Smooth muscle cell (in vitro differentiated cells): ENCODE data around the gene DZANK1. TPM values are rescaled to one million over a fixed set of nuclear protein-coding genes. Genes with fewer than 3 reads are reported as not detected.
"Not testable (repeated sequence)": the region's sequence is repeated elsewhere in the genome, so short reads cannot be mapped to it uniquely, and the experiment has no call there.

ENCODE experiments used
- DNase-seq: peaks from one replicate; lab custom pipeline; 2025; ENCODE audit not compliant: unreplicated experiment; lab: John Stamatoyannopoulos, UW
- H2AFZ ChIP-seq: fragments of 200-600 bp; sonication (generic); 2 replicates; pipeline ENCODE4 v1.6.0; 2016; ENCODE audit warnings: antibody characterized with exemption, low read depth, mild to moderate bottlenecking
- H3F3A ChIP-seq: fragments of 200-600 bp; sonication (generic); 2 replicates; pipeline ENCODE4 v1.6.0; 2017; ENCODE audit warnings: antibody characterized with exemption, low read depth
- H3K27ac ChIP-seq: fragments of 200-600 bp; sonication (generic); 2 replicates; pipeline ENCODE4 v1.5.1; 2016; ENCODE audit warnings: low read depth, mild to moderate bottlenecking
- H3K27me3 ChIP-seq: fragments of 200-600 bp; sonication (generic); 2 replicates; pipeline ENCODE4 v1.6.1; 2016; ENCODE audit warnings: low read depth, mild to moderate bottlenecking
- H3K36me3 ChIP-seq: fragments of 200-600 bp; sonication (generic); 2 replicates; pipeline ENCODE4 v1.5.1; 2016; ENCODE audit warnings: low read depth
- H3K4me1 ChIP-seq: fragments of 200-600 bp; sonication (generic); 2 replicates; pipeline ENCODE4 v1.5.1; 2016; ENCODE audit warnings: low read depth
- H3K4me2 ChIP-seq: fragments of 200-600 bp; sonication (generic); 2 replicates; pipeline ENCODE4 v1.6.0; 2016; ENCODE audit warnings: mild to moderate bottlenecking
- H3K4me3 ChIP-seq: fragments of 200-600 bp; sonication (generic); 2 replicates; pipeline ENCODE4 v1.5.1; 2016; ENCODE audit warnings: mild to moderate bottlenecking
- H3K79me2 ChIP-seq: fragments of 200-600 bp; sonication (generic); 2 replicates; pipeline ENCODE4 v1.6.0; 2016; ENCODE audit warnings: low read depth, mild to moderate bottlenecking
- H3K9ac ChIP-seq: fragments of 200-600 bp; sonication (generic); 2 replicates; pipeline ENCODE4 v1.6.0; 2016; ENCODE audit warnings: low read depth
- H3K9me3 ChIP-seq: fragments of 200-600 bp; sonication (generic); replicated peaks from 2 replicates; pipeline ENCODE4 v1.5.1; 2016; ENCODE audit warnings: low read depth
- H4K20me1 ChIP-seq: fragments of 200-600 bp; sonication (generic); 2 replicates; pipeline ENCODE4 v1.6.0; 2016; ENCODE audit warnings: low read depth
- CTCF ChIP-seq: fragments of 200-600 bp; sonication (generic); IDR thresholded peaks from 2 replicates; pipeline ENCODE4 v1.5.1; 2017; ENCODE audit warnings: borderline replicate concordance, mild to moderate bottlenecking, antibody characterized with exemption; ENCODE audit not compliant: insufficient read depth, poor library complexity, severe bottlenecking
- WGBS: methylation state at CpG from one replicate; pipeline ENCODE4 v1.1.7; 2016; ENCODE audit warnings: low lambda C conversion rate; 5-methylcytosine and 5-hydroxymethylcytosine counted together
- polyA plus RNA-seq: library from polyadenylated mRNA; unstranded; fragments of >200 nt; fragmentation: Nextera tagmentation; extraction: Ambion mirVana; gene quantifications from 2 replicates; pipeline ENCODE4 v1.2.1, GENCODE V29; 2016
- total RNA-seq: library from RNA; depleted of rRNA; stranded (reverse); fragments of >200 nt; gene quantifications from 2 replicates; pipeline ENCODE4 v1.2.3, GENCODE V29; 2014

DZANK1 gene
- total and polyA plus RNA-seq, 2 experiments from 2014 or later, result 2.5 to 2.9 TPM

- Histone ChIP-seq H4K20me1 (no peaks in the 10 kb centered on the region), H2AFZ (no peak overlapping the region), H3K36me3 (no peaks in the 10 kb centered on the region), H3K27me3 (no peaks in the 10 kb centered on the region), H3K9ac (no peak overlapping the region), H3K79me2 (peaks cover 17% of the 10 kb centered on the region), H3K4me1 (peaks cover 8% of the 10 kb centered on the region), H3K4me3 (no peak overlapping the region), H3K27ac (no peak overlapping the region), H3K9me3 (no peaks in the 10 kb centered on the region), H3K4me2 (no peak overlapping the region), H3F3A (no peaks in the 10 kb centered on the region)
- TF ChIP-seq CTCF, result no peak
- DNase-seq, result no peak
- 96% methylated on average over 31 of the region's 31 CpGs for WGBS
These were observed 37.7 kb upstream of the DZANK1 start for GRCh38 chr20:18504479-18505060.

- not testable (repeated sequence) for H3K27me3 ChIP-seq, H3K4me2 ChIP-seq, H3K4me1 ChIP-seq, H3F3A ChIP-seq, H3K79me2 ChIP-seq, H4K20me1 ChIP-seq, DNase-seq, H3K9me3 ChIP-seq, H2AFZ ChIP-seq, H3K36me3 ChIP-seq, H3K4me3 ChIP-seq, H3K9ac ChIP-seq, H3K27ac ChIP-seq
- WGBS, result 89% methylated on average over 1 of the region's 1 CpG
These were observed 34.8 kb upstream of the DZANK1 start for GRCh38 chr20:18501672-18502071.

GRCh38 chr20:18497603-18498002 is 30.8 kb upstream of the DZANK1 start:
- peaks cover 8% of the 10 kb centered on the region for H3K79me2 ChIP-seq
- H3K4me1 ChIP-seq, result peaks cover 16% of the 10 kb centered on the region
- peak overlapping the region; percentile 73 for H3K9ac ChIP-seq
- TF ChIP-seq CTCF, result no peak
- H3K4me2 ChIP-seq, result peak overlapping the region; percentile 92
- H2AFZ ChIP-seq, result peak overlapping the region; percentile 99
- H3F3A ChIP-seq, result no peaks in the 10 kb centered on the region
- 97% methylated on average over 3 of the region's 3 CpGs for WGBS
- H3K27me3 ChIP-seq, result no peaks in the 10 kb centered on the region
- no peak overlapping the region for H3K27ac ChIP-seq
- H3K4me3 ChIP-seq, result peak overlapping the region; percentile 98
- no peaks in the 10 kb centered on the region for H3K36me3 ChIP-seq
- no peaks in the 10 kb centered on the region for H4K20me1 ChIP-seq
- no peak for DNase-seq
- no peaks in the 10 kb centered on the region for H3K9me3 ChIP-seq

GRCh38 chr20:18496740-18497592 is 30.1 kb upstream of the DZANK1 start, which contains the start of gene RBBP9:
TSS of gene RBBP9 (minus strand) at chr20:18497225. CDS start at chr20:18497167, 58 bp downstream.
- Histone ChIP-seq H3K79me2 (peaks cover 8% of the 10 kb centered on the region), H3K27ac (no peak within 1 kb of the TSS), H3F3A (no peaks in the 10 kb centered on the region), H4K20me1 (no peaks in the 10 kb centered on the region), H3K36me3 (no peaks in the 10 kb centered on the region), H3K4me2 (peak within 1 kb of the TSS; percentile 92), H3K4me3 (peak within 1 kb of the TSS; percentile 98), H3K4me1 (peaks cover 16% of the 10 kb centered on the region), H3K9me3 (no peaks in the 10 kb centered on the region), H3K27me3 (no peaks in the 10 kb centered on the region), H3K9ac (peak within 1 kb of the TSS; percentile 73), H2AFZ (peak within 1 kb of the TSS; percentile 99)
- 4% methylated on average over 31 of the region's 31 CpGs for WGBS
- peak; percentile 47 for DNase-seq
- TF ChIP-seq CTCF, result no peak
